SK-N-MC (cell line): Measurements from ENCODE around the gene UBAP1L.
"Not testable (repeated sequence)": the region's sequence is repeated elsewhere in the genome, so short reads cannot be mapped to it uniquely, and the experiment has no call there.

Experiments
- DNase-seq: peaks from one replicate; pipeline ENCODE4 v3.0.0-alpha.2; 2011; ENCODE audit warnings: low read depth, low spot score
- H3K27ac ChIP-seq: fragments of 200-600 bp; sonication (generic); 2 replicates; pipeline ENCODE4 v1.5.1; 2016; ENCODE audit warnings: mixed run types
- H3K36me3 ChIP-seq: fragments of 200-600 bp; sonication (generic); 2 replicates; pipeline ENCODE4 v1.6.1; 2017; ENCODE audit warnings: antibody characterized with exemption, low read length, mixed read lengths; ENCODE audit not compliant: insufficient read depth
- H3K4me3 ChIP-seq: fragments of 200-600 bp; sonication (generic); 2 replicates; pipeline ENCODE4 v1.5.1; 2016
- H3K9ac ChIP-seq: fragments of 200-600 bp; sonication (generic); 2 replicates; pipeline ENCODE4 v1.8.0; 2017; ENCODE audit warnings: mixed run types, mixed read lengths; ENCODE audit not compliant: insufficient read length
- H3K9me3 ChIP-seq: fragments of 200-600 bp; sonication (generic); 2 replicates; pipeline ENCODE4 v1.6.1; 2017; ENCODE audit warnings: low read depth, mild to moderate bottlenecking, antibody characterized with exemption, low read length, moderate library complexity, mixed read lengths
- EZH2 ChIP-seq: fragments of 200-600 bp; sonication (generic); IDR thresholded peaks from one replicate; pipeline ENCODE4 v1.6.1; 2017; ENCODE audit warnings: antibody characterized with exemption
- FOXP2 ChIP-seq: optimal IDR thresholded peaks from 2 replicates; pipeline ENCODE3; 2011; ENCODE audit warnings: mild to moderate bottlenecking, moderate library complexity; ENCODE audit not compliant: insufficient read depth; ENCODE audit errors: extremely low read length, control extremely low read depth
- POLR2AphosphoS5 ChIP-seq: IDR thresholded peaks from 2 replicates; pipeline ENCODE4 v1.6.1; 2012; ENCODE audit warnings: mild to moderate bottlenecking, low read depth, low read length, borderline replicate concordance

UBAP1L gene

DNA sequence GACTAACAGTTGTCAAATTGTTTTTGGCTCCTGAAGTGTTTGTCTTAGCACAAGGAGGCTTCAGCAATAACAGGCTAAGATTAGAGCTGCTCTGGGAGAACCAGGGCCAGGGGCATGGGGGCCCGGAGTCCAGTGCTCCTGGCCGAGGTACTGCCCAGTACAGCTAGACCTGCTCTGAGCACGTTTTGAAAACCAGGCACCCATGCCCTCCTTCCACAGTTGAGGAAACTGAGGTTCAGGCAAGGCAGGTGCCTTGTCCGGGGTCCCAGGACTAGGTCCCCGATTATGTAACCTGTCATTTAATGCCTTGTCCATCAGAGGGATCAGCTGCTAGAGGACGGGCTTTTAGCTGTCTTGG, 19.3 kb downstream of the UBAP1L start:
- Histone ChIP-seq H3K4me3 (no peak overlapping the region), H3K36me3 (peaks cover 8% of the 10 kb centered on the region; the same call in 1 of the 2 replicates), H3K9ac (no peak overlapping the region), H3K27ac (no peak overlapping the region), H3K9me3 (no peaks in the 10 kb centered on the region)
- no peak for DNase-seq
- TF ChIP-seq EZH2 (no peak), FOXP2 (no peak), POLR2AphosphoS5 (no peak)

DNA sequence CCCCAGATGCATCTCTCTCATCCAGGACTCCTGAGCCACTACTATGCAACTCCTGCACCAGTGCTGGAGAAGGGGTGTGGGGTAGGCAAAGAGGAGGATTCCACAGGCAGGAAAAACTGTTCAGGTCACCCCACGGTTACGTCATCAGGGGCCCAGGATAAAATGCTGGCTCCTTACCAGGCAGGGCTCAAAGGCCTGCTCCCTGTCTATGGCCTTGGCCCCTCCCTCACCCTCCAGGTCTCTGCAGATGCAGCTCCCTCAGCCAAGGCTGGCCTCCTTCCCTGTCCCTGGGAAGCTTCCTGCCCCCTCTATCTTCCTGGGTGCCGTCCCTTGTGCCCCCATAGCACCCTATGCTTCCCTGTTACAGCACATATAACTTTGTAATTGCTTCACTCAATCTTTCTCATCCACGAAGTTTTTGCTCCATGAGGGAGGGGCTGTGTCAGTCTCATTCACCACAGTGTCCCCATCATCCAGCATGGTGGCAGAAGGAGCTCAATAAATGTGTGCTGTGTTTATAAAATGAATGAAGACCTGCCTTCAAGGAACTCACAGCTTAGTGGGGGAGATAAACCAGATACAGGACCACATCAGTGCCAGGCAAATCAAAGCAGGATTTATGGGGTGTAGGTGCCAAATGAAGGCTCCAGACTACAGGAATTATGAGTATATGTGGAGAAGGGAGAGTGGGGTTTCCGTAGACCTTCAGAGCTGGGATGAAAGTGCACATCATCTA, 19.8 kb downstream of the UBAP1L start:
- no peak overlapping the region for H3K4me3 ChIP-seq

DNA sequence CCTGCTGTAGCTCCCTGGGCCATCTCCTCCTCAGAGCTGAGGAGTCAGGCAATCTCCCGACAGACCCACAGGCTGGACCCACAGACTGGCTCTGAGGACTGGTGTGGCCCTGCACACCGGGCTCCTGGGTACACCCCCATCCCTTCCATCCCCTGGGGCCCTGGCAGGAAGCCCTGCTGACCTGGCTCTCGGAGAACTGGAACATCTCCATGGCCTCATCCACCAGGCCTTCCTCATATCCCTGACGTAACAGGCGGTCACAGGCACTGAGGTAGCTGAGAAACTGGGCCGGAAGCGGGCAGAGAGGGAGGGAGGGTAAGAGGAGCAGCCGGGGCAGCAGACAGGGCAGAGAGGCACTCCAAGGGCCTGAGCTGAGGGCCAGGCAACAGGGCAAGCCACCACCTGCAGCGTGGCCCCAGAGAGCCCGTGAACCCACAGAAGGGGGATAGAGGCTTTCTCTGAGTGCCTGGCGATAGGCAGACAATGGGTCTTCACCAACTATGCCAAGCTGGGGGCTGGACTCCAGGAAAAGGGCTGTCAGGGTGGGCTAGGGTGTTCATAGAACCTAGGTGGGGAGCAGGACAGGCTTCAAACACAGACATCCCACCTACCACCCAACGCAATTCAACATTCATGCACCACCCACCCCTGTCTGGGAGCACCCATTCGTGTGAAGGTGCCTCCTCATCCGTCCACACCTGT, 20.6 kb downstream of the UBAP1L start:
- Histone ChIP-seq H3K36me3 (peaks cover 6% of the 10 kb centered on the region; the same call in 1 of the 2 replicates), H3K27ac (no peak overlapping the region)
- TF ChIP-seq POLR2AphosphoS5 (no peak), FOXP2 (no peak), EZH2 (no peak)

More for the DNA sequence above, 19.8 kb downstream of the UBAP1L start:
- peaks cover 8% of the 10 kb centered on the region; the same call in 1 of the 2 replicates for H3K36me3 ChIP-seq
- TF ChIP-seq EZH2 = no peak
- no peak for TF ChIP-seq FOXP2
- no peak for TF ChIP-seq POLR2AphosphoS5
- DNase-seq = no peak
- no peak overlapping the region for H3K9ac ChIP-seq
- H3K9me3 ChIP-seq = no peaks in the 10 kb centered on the region
- no peak overlapping the region for H3K27ac ChIP-seq

DNA sequence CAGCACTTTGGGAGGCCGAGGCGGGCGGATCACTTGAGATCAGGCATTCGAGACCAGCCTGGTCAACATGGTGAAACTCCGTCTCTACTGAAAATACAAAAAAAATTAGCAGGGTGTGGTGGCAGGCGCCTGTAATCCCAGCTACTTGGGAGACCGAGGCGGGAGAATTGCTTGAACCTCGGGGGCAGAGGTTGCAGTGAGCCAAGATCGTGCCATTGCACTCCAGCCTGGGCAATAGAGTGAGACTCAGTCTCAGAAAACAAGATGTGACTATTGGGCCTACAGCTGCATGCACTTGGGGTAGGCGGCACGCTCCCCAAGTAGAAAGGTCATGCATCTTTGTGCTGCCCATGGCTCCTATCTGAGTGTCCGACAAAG, 21.2 kb downstream of the UBAP1L start:
- not testable (repeated sequence) for H3K4me3 ChIP-seq, H3K36me3 ChIP-seq, H3K27ac ChIP-seq, H3K9me3 ChIP-seq, H3K9ac ChIP-seq, DNase-seq

More for the DNA sequence above, 20.6 kb downstream of the UBAP1L start:
- DNase-seq = no peak
- Histone ChIP-seq H3K4me3 (no peak overlapping the region), H3K9ac (no peak overlapping the region), H3K9me3 (no peaks in the 10 kb centered on the region)

- no peak for DNase-seq
- Histone ChIP-seq H3K4me3 (no peak overlapping the region), H3K9ac (no peak overlapping the region), H3K36me3 (no peaks in the 10 kb centered on the region; the same call in 1 of the 2 replicates), H3K27ac (no peak overlapping the region), H3K9me3 (no peaks in the 10 kb centered on the region)
- TF ChIP-seq POLR2AphosphoS5 (no peak), FOXP2 (no peak), EZH2 (no peak)
Measured at GRCh38 chr15:65092911-65093792, 21.8 kb downstream of the UBAP1L start.

DNA sequence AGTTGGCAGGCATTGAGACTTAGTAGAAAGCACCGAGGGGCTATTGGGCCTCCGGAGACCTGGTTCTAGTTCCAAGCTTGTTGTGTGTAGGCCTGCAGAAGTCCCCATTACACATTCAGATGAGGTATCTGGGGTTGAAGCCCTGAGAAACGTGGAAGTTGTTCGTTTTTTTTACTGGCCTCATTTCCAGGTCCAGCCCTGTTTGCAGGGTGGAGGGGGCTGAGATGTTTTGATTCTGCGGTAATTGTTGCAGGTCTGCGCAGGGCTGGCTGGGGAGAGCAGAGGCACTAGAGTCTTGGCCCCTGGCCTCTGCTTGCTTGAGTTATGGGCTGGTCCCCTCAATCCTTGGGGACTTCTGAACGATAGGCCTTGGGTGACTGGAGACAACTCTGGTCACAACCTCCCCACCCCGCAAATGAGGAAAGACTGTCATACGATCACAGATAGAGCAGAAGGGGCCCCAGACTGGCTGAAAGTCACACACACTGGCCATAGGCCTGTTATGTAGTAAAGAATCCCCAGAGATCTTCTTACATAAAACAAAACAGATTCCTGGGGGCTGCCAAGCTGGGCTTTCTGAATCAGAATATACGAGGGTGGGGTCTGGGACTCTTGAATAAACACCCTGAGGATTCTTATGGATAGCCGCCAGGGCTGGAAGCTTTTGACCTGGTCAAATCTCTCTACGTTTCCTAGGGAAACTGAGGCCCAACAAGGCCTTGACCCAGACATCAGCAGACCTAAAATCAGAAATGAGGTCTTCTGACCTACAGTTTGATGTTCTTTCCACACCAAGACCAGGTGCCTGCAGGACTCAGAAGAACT, 22.8 kb downstream of the UBAP1L start:
- Histone ChIP-seq H3K4me3 (no peak overlapping the region), H3K27ac (no peak overlapping the region), H3K9me3 (no peaks in the 10 kb centered on the region), H3K9ac (no peak overlapping the region), H3K36me3 (no peaks in the 10 kb centered on the region)
- TF ChIP-seq FOXP2 (no peak), POLR2AphosphoS5 (no peak), EZH2 (no peak)
- DNase-seq = no peak

GRCh38 chr15:65089206-65089824, 25.7 kb downstream of the UBAP1L start:
- no peak overlapping the region for H3K4me3 ChIP-seq
- H3K36me3 ChIP-seq = no peaks in the 10 kb centered on the region
- DNase-seq = no peak
- no peak overlapping the region for H3K9ac ChIP-seq
- TF ChIP-seq POLR2AphosphoS5 (no peak), FOXP2 (no peak), EZH2 (no peak)
- no peak overlapping the region for H3K27ac ChIP-seq
- no peaks in the 10 kb centered on the region for H3K9me3 ChIP-seq
